NCI-H345 (cell line): ENCODE data around the gene TNMD.

Experiments
- DNase-seq: peaks from one replicate; lab custom pipeline; 2025; lab: John Stamatoyannopoulos, UW

TNMD gene

GRCh38 chrX:100643956-100644860 lies 59.5 kb downstream of the TNMD start, which contains the start of gene SRPX2:
Gene SRPX2 (plus strand): TSS chrX:100644199. CDS start chrX:100646323, 2,124 bp downstream.
- DNase-seq: no peak

DNA sequence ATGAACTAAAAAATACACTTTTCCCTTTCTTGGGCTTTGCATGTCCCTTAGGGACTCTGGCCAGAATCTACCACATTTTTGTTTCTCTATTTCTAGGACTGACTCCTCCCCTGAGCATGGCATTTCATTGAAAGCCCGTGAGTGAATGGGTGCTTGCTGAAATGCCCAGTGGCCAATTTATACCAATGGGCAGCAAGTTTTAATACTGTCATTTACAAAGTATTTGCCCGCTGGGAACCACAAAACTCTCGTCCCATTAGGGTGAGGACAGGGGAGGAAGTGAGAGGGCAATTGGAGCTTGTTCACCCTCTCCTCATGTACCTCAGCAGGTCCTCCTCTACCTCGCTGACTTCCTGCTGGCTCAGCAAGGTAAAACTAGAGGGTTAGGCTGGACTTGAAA lies 60.4 kb downstream of the TNMD start:
- no peak for DNase-seq

DNA sequence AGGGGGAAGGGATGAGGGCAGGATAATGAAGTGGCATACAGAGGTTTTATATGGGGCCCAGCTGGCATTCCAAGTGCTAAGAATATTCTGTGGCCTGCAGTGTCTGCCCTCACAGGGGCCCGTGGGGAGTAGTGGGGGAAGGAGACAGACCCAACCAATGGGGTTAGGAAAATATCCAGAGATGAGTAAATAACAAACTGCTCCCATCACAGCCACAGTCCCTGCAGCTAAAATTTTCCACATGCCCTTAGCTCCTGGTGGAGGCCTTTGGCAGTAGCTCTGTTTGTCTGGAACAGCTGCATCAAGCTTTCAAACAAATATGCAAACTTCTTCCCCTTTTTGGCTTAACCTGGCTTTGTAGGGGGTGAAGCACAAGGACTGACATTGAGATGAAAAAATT lies 62.4 kb downstream of the TNMD start:
- no peak for DNase-seq

GRCh38 chrX:100647739-100648138 lies 63.0 kb downstream of the TNMD start:
- peak; percentile 25 for DNase-seq

DNA sequence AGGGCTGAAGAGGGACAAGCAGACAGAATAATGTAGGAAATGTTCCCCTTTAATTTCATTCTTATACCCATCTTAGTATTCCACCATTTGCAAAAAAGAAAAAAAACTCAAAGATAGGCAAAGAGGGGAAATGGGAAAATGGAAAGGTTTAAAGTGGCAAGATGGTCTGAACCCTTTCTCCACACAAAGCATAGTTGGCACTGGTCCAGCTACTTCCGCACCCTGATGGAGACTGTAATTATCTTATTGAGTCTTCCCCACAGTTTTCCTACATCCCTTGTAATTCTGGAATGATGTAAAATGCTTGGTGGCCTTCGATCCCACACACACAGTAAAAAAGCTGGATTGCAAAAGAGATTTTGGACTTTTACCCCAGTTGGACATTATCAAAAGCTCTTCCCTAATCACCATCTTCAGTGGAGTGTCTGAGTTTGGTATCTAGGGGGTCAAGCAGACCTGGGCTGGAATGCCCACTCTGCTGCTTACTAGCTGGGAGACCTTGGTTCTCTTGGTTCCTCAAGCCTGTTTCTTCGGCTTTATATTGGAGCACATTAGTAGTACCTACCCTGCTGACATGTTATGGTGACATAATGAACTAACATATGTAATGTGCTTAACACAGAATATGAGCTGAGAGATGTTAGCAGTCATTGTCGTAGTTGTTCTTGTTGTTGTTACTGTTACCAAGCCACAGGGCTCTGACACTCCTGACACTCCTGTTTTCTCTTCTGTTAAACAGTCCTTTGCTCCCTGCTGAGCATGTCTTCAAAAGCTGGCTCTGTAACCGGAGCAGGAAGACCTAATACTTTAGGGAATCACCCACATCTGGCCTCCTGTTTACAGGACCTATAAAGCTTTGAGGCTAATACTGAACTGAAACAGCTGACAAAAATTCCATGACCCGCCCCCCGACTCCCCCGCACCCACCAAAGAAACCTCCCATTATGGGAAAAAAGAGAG lies 64.0 kb downstream of the TNMD start:
- peak; percentile 2 for DNase-seq
